C4-2B (cell line): Measurements from ENCODE around the gene DUSP5.
"Not testable (repeated sequence)": the region's sequence is repeated elsewhere in the genome, so short reads cannot be mapped to it uniquely, and the experiment has no call there.

Source experiments
- ZFX ChIP-seq: fragments of 450-650 bp; IDR thresholded peaks from 2 replicates; pipeline ENCODE4 v1.6.1; 2017
- TF ChIP-seq, protein P1 (sequence below): fragments of 450-650 bp; conservative IDR thresholded peaks from 2 replicates; pipeline ENCODE4 v1.5.1; 2017; ENCODE audit warnings: mild to moderate bottlenecking

- TF ChIP-seq, protein P1, sequence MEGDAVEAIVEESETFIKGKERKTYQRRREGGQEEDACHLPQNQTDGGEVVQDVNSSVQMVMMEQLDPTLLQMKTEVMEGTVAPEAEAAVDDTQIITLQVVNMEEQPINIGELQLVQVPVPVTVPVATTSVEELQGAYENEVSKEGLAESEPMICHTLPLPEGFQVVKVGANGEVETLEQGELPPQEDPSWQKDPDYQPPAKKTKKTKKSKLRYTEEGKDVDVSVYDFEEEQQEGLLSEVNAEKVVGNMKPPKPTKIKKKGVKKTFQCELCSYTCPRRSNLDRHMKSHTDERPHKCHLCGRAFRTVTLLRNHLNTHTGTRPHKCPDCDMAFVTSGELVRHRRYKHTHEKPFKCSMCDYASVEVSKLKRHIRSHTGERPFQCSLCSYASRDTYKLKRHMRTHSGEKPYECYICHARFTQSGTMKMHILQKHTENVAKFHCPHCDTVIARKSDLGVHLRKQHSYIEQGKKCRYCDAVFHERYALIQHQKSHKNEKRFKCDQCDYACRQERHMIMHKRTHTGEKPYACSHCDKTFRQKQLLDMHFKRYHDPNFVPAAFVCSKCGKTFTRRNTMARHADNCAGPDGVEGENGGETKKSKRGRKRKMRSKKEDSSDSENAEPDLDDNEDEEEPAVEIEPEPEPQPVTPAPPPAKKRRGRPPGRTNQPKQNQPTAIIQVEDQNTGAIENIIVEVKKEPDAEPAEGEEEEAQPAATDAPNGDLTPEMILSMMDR, result not testable (repeated sequence)
- not testable (repeated sequence) for TF ChIP-seq ZFX
These were observed 27.2 kb upstream of the DUSP5 start for GRCh38 chr10:110470541-110470940.
